Measurements from ENCODE around the gene OPCML. TPM values are rescaled to one million over a fixed set of nuclear protein-coding genes. Genes with fewer than 3 reads are reported as not detected.

Gene OPCML
- total RNA-seq, 1 experiment from 2014 or later: not detected

DNA sequence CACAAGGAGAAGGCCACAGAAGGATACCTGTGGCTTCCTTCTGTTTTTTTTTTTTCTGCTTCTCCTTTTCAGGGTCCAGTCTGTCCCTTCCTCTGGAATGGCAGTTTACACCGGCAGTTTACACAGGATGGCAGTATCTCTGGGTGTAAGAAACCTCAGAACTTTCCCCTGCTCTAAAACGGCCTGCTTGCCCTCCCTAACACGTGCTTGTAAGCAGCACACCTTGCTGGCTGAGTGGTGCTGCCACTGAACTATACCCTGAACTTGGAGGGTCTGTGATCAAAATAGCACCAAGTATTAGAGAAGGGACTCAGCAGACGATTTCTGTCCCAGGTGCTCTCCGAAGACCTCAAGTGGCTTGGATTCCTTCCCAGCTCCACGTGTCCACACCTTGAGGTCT is 904 bp upstream of the OPCML start:
- Histone ChIP-seq H3K4me1 (ENCODE audit: control insufficient read depth, insufficient read depth, low read length) (no peaks in the 10 kb centered on the region), H3K9me3 (ENCODE audit: control insufficient read depth, insufficient read depth, low read depth, low read length) (no peaks in the 10 kb centered on the region), H3K36me3 (ENCODE audit: control insufficient read depth, insufficient read depth, low read length) (no peaks in the 10 kb centered on the region), H3K27me3 (ENCODE audit: control insufficient read depth, insufficient read depth, low read length) (peaks cover 22% of the 10 kb centered on the region), H3K27ac (ENCODE audit: low read length) (no peak overlapping the region), H3K4me3 (ENCODE audit: low read depth in 2 of 2, low read length in 2 of 2) (no peak overlapping the region)
- ChIA-PET POLR2A (no interaction called here), CTCF (no interaction called here)
- intact Hi-C loops (cut with micrococcal nuclease; ENCODE audit: unreplicated experiment) (no loop called here), in situ Hi-C loops (cut with HindIII; ENCODE audit: low pct_unique_long_range_greater_than_20kb, low sequenced_read_pairs) (no loop called here)
- no TSS peak for BruUV-seq (replicated peaks)
- no peak for ATAC-seq
- TF ChIP-seq, protein P1, sequence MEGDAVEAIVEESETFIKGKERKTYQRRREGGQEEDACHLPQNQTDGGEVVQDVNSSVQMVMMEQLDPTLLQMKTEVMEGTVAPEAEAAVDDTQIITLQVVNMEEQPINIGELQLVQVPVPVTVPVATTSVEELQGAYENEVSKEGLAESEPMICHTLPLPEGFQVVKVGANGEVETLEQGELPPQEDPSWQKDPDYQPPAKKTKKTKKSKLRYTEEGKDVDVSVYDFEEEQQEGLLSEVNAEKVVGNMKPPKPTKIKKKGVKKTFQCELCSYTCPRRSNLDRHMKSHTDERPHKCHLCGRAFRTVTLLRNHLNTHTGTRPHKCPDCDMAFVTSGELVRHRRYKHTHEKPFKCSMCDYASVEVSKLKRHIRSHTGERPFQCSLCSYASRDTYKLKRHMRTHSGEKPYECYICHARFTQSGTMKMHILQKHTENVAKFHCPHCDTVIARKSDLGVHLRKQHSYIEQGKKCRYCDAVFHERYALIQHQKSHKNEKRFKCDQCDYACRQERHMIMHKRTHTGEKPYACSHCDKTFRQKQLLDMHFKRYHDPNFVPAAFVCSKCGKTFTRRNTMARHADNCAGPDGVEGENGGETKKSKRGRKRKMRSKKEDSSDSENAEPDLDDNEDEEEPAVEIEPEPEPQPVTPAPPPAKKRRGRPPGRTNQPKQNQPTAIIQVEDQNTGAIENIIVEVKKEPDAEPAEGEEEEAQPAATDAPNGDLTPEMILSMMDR (IDR thresholded peaks at IDR 0.05): no peak
- TF ChIP-seq, protein P2, sequence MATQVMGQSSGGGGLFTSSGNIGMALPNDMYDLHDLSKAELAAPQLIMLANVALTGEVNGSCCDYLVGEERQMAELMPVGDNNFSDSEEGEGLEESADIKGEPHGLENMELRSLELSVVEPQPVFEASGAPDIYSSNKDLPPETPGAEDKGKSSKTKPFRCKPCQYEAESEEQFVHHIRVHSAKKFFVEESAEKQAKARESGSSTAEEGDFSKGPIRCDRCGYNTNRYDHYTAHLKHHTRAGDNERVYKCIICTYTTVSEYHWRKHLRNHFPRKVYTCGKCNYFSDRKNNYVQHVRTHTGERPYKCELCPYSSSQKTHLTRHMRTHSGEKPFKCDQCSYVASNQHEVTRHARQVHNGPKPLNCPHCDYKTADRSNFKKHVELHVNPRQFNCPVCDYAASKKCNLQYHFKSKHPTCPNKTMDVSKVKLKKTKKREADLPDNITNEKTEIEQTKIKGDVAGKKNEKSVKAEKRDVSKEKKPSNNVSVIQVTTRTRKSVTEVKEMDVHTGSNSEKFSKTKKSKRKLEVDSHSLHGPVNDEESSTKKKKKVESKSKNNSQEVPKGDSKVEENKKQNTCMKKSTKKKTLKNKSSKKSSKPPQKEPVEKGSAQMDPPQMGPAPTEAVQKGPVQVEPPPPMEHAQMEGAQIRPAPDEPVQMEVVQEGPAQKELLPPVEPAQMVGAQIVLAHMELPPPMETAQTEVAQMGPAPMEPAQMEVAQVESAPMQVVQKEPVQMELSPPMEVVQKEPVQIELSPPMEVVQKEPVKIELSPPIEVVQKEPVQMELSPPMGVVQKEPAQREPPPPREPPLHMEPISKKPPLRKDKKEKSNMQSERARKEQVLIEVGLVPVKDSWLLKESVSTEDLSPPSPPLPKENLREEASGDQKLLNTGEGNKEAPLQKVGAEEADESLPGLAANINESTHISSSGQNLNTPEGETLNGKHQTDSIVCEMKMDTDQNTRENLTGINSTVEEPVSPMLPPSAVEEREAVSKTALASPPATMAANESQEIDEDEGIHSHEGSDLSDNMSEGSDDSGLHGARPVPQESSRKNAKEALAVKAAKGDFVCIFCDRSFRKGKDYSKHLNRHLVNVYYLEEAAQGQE (IDR thresholded peaks at IDR 0.05; ENCODE audit: insufficient read depth in 1 of 2, low read depth in 2 of 2, low read length in 1 of 2): no peak
- TF ChIP-seq POLR2AphosphoS5 (IDR thresholded peaks at IDR 0.05; ENCODE audit: low read depth, low read length): no peak
- no peak for TF ChIP-seq SIN3A (IDR thresholded peaks at IDR 0.05; ENCODE audit: borderline replicate concordance, insufficient read depth, low read depth, low read length)
- TF ChIP-seq TCF7L2 (IDR thresholded peaks at IDR 0.05; ENCODE audit: low read depth, low read length): no peak
- no peak for DNase-seq (ENCODE audit: low read depth, low spot score)

DNA sequence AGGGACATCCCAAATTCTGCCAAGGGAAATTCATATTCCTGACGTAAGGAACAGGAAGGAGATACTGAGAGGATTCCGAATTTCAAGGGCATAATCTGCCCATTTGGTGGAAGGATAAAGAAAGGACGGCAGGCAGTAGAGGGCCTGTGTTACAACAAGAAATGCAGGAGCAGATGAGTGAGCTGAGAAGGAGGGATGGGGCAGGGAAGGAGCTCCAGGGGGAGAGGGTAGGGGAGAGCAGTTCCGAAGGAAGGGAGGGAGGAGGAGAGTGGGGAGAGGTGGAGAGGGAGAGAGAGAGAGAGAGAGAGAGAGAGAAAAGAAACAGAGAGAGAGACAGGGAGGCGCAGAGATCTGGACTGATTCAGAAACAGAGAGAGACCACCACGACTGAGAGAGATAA is 843 bp downstream of the OPCML start:
- in situ Hi-C loops (cut with HindIII; ENCODE audit: low pct_unique_long_range_greater_than_20kb, low sequenced_read_pairs) (no loop called here), intact Hi-C loops (cut with micrococcal nuclease; ENCODE audit: unreplicated experiment) (no loop called here)
- ATAC-seq (no peak), DNase-seq (ENCODE audit: low read depth, low spot score) (no peak)
- ChIA-PET CTCF (no interaction called here), POLR2A (no interaction called here)
- no peaks in the 10 kb centered on the region for H3K4me1 ChIP-seq (ENCODE audit: control insufficient read depth, insufficient read depth, low read length)
- no peaks in the 10 kb centered on the region for H3K9me3 ChIP-seq (ENCODE audit: control insufficient read depth, insufficient read depth, low read depth, low read length)
- H3K27ac ChIP-seq (ENCODE audit: low read length): no peak overlapping the region
- H3K36me3 ChIP-seq (ENCODE audit: control insufficient read depth, insufficient read depth, low read length): no peaks in the 10 kb centered on the region
- no peak for TF ChIP-seq POLR2AphosphoS5 (IDR thresholded peaks at IDR 0.05; ENCODE audit: low read depth, low read length)
- TF ChIP-seq TCF7L2 (IDR thresholded peaks at IDR 0.05; ENCODE audit: low read depth, low read length): no peak
- TF ChIP-seq, protein P2 (IDR thresholded peaks at IDR 0.05; ENCODE audit: insufficient read depth in 1 of 2, low read depth in 2 of 2, low read length in 1 of 2): no peak
- no peak for TF ChIP-seq SIN3A (IDR thresholded peaks at IDR 0.05; ENCODE audit: borderline replicate concordance, insufficient read depth, low read depth, low read length)
- TF ChIP-seq, protein P1 (IDR thresholded peaks at IDR 0.05): no peak
- H3K27me3 ChIP-seq (ENCODE audit: control insufficient read depth, insufficient read depth, low read length): peaks cover 22% of the 10 kb centered on the region
- no peak overlapping the region for H3K4me3 ChIP-seq (ENCODE audit: low read depth in 2 of 2, low read length in 2 of 2)
- BruUV-seq (replicated peaks): no TSS peak
